H1 (cell line): ENCODE results near the gene OLFM3. TPM values are rescaled to one million over a fixed set of nuclear protein-coding genes. Genes with fewer than 3 reads are reported as not detected.

ENCODE experiments used
- BRCA1 ChIP-seq: IDR thresholded peaks from 2 replicates; pipeline ENCODE4 v1.6.1; 2012; ENCODE audit warnings: low read depth, low read length, improper control_type of control experiment
- CBX8 ChIP-seq: fragments of 300-800, 300-1000 bp; sonication (generic); IDR thresholded peaks from 2 replicates; pipeline ENCODE4 v1.7.1; 2016; ENCODE audit warnings: low read depth, low read length, borderline replicate concordance
- RAD21 ChIP-seq, 2 experiments: IDR thresholded peaks in 1 of 2; conservative IDR thresholded peaks in 1 of 2; 2 replicates each; pipeline ENCODE4 v1.6.1; 2011; ENCODE audit warnings: low read depth in 2 of 2, low read length in 2 of 2, improper control_type of control experiment in 1 of 2, inconsistent platforms in 1 of 2, mild to moderate bottlenecking in 1 of 2, moderate library complexity in 1 of 2
- polyA plus RNA-seq, 7 experiments: library from polyadenylated mRNA; depleted of rRNA in 3 of 7; stranded (reverse) in 5 of 7; unstranded in 2 of 7; fragments of >200 nt in 5 of 7; fragments of 200-250 nt in 2 of 7; gene quantifications; 1 replicate in 5 of 7; 2 replicates in 1 of 7; 4 replicates in 1 of 7; pipeline versions ENCODE4 v1.2.1 to v1.2.3, GENCODE V29; 2011 to 2013; ENCODE audit warnings: missing spikeins in 2 of 7, mixed read lengths in 2 of 7
- total RNA-seq: library from RNA; stranded (reverse); fragmentation: NEBNext Ultra II Directional; extraction: Animal tissue kit (Norgen Biotek cat#: 25700); gene quantifications from 2 replicates; pipeline ENCODE4 v1.2.1, GENCODE V29; 2021
- TF ChIP-seq, protein P1 (sequence below): fragments of 300-600 bp; sonication (generic); IDR thresholded peaks from 2 replicates; pipeline ENCODE4 v1.7.1; 2012; ENCODE audit warnings: low read length, moderate library complexity, mild to moderate bottlenecking, inconsistent platforms; ENCODE audit not compliant: insufficient replicate concordance

OLFM3 gene
- total and polyA plus RNA-seq, 2 of the 8 experiments (the other 6 are each of a cell fraction or from before 2014, with no cell fraction given), result 0.30 to 0.32 TPM

DNA sequence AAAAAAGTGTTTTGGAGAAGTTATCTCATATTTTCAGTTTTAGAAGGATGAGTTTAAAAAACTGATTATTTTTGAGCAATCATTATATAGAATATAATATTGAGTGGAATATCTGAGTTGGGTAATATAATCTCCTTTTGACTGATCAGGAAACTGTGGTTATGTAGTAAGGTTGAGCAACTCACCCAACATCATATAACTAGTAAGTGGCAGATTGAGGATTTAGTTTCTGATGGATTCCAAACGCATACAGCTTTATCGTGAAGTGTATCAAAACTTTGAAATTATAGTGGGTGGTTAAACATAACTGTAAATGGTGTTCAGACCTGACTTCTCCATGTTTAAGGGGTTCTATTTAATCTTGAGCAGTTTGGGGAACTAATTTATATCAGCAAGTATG lies 98.6 kb downstream of the OLFM3 start (continued):
- TF ChIP-seq, protein P1, sequence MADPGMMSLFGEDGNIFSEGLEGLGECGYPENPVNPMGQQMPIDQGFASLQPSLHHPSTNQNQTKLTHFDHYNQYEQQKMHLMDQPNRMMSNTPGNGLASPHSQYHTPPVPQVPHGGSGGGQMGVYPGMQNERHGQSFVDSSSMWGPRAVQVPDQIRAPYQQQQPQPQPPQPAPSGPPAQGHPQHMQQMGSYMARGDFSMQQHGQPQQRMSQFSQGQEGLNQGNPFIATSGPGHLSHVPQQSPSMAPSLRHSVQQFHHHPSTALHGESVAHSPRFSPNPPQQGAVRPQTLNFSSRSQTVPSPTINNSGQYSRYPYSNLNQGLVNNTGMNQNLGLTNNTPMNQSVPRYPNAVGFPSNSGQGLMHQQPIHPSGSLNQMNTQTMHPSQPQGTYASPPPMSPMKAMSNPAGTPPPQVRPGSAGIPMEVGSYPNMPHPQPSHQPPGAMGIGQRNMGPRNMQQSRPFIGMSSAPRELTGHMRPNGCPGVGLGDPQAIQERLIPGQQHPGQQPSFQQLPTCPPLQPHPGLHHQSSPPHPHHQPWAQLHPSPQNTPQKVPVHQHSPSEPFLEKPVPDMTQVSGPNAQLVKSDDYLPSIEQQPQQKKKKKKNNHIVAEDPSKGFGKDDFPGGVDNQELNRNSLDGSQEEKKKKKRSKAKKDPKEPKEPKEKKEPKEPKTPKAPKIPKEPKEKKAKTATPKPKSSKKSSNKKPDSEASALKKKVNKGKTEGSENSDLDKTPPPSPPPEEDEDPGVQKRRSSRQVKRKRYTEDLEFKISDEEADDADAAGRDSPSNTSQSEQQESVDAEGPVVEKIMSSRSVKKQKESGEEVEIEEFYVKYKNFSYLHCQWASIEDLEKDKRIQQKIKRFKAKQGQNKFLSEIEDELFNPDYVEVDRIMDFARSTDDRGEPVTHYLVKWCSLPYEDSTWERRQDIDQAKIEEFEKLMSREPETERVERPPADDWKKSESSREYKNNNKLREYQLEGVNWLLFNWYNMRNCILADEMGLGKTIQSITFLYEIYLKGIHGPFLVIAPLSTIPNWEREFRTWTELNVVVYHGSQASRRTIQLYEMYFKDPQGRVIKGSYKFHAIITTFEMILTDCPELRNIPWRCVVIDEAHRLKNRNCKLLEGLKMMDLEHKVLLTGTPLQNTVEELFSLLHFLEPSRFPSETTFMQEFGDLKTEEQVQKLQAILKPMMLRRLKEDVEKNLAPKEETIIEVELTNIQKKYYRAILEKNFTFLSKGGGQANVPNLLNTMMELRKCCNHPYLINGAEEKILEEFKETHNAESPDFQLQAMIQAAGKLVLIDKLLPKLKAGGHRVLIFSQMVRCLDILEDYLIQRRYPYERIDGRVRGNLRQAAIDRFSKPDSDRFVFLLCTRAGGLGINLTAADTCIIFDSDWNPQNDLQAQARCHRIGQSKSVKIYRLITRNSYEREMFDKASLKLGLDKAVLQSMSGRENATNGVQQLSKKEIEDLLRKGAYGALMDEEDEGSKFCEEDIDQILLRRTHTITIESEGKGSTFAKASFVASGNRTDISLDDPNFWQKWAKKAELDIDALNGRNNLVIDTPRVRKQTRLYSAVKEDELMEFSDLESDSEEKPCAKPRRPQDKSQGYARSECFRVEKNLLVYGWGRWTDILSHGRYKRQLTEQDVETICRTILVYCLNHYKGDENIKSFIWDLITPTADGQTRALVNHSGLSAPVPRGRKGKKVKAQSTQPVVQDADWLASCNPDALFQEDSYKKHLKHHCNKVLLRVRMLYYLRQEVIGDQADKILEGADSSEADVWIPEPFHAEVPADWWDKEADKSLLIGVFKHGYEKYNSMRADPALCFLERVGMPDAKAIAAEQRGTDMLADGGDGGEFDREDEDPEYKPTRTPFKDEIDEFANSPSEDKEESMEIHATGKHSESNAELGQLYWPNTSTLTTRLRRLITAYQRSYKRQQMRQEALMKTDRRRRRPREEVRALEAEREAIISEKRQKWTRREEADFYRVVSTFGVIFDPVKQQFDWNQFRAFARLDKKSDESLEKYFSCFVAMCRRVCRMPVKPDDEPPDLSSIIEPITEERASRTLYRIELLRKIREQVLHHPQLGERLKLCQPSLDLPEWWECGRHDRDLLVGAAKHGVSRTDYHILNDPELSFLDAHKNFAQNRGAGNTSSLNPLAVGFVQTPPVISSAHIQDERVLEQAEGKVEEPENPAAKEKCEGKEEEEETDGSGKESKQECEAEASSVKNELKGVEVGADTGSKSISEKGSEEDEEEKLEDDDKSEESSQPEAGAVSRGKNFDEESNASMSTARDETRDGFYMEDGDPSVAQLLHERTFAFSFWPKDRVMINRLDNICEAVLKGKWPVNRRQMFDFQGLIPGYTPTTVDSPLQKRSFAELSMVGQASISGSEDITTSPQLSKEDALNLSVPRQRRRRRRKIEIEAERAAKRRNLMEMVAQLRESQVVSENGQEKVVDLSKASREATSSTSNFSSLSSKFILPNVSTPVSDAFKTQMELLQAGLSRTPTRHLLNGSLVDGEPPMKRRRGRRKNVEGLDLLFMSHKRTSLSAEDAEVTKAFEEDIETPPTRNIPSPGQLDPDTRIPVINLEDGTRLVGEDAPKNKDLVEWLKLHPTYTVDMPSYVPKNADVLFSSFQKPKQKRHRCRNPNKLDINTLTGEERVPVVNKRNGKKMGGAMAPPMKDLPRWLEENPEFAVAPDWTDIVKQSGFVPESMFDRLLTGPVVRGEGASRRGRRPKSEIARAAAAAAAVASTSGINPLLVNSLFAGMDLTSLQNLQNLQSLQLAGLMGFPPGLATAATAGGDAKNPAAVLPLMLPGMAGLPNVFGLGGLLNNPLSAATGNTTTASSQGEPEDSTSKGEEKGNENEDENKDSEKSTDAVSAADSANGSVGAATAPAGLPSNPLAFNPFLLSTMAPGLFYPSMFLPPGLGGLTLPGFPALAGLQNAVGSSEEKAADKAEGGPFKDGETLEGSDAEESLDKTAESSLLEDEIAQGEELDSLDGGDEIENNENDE, result no peak
- TF ChIP-seq BRCA1 (no peak), CBX8 (no peak), RAD21 (IDR thresholded peaks at IDR 0.05 in 1 of 2, conservative IDR thresholded peaks at IDR 0.05 in 1 of 2; ENCODE audit: low read depth in 2 of 2, low read length in 2 of 2) (no peak)
